DMS79 (cell line): ENCODE data around the gene PLXDC2.
"Not testable (repeated sequence)": the region's sequence is repeated elsewhere in the genome, so short reads cannot be mapped to it uniquely, and the experiment has no call there.

Experiments used
- DNase-seq: peaks from one replicate; lab custom pipeline; 2025; lab: John Stamatoyannopoulos, UW

Gene PLXDC2

DNA sequence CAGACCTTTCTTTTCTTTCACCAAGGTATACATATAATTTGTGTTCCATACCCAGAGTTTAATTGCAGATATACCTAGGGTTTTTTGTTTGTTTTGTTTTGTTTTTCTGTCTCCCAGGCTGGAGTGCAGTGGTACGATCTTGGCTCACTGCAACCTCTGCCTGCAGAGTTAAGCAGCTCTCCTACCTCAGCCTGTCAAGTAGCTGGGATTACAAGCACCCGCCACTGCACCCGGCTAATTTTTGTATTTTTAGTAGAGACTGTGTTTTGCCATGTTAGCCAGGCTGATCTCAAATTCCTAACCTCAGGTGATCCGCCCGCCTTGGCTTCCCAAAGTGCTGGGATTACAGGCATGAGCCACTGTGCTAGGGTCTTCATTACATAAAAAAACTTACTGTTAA, 228.9 kb downstream of the PLXDC2 start:
- DNase-seq, result not testable (repeated sequence)

DNA sequence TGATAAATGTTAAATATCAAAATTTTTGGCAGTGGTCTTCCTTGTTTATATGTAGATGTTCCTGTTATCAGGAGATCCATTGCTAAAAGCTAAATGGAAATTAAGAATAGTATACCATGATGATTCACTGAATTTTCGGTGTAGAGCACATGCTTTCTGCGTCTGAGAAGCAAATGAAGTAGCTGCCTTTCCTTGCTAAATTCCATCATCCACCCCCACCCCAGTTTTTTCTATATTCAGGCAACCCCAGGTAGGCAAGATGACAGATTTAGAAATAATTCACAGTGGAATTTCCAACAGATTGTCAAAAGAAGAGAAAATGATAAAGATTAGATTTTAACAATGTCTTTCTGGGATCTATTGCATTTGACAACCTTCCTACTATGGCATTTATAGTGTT, 231.9 kb downstream of the PLXDC2 start:
- DNase-seq, result no peak

DNA sequence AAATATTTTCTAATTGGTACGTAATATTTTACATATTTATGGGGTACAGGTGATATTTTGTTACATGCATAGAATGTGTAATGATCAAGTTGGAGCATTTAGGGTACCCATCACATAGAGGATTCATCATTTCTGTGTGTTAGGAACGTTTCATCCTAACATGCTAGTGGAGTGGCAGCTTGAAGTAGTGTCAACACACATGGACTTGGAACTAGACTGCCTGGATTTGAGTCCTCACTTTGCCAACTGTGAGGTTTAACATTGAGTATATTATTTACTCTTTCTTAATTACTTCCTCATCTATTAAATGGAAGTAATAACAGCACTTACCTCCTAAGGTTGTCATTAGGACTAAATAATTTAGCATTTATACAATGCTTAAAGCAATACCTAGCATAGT, 241.9 kb downstream of the PLXDC2 start:
- no peak for DNase-seq

- DNase-seq, result no peak
These were observed 243.0 kb downstream of the PLXDC2 start for GRCh38 chr10:20059084-20059835.

- no peak for DNase-seq
These were observed 249.6 kb downstream of the PLXDC2 start for GRCh38 chr10:20065814-20066213.

GRCh38 chr10:20073167-20073566, 256.9 kb downstream of the PLXDC2 start:
- no peak for DNase-seq

- DNase-seq, result no peak
These were observed 259.5 kb downstream of the PLXDC2 start for GRCh38 chr10:20075713-20076112.

- no peak for DNase-seq
These were observed 268.2 kb downstream of the PLXDC2 start for GRCh38 chr10:20084451-20084850.

GRCh38 chr10:20085115-20085514, 268.9 kb downstream of the PLXDC2 start:
- no peak for DNase-seq

- no peak for DNase-seq
These were observed 271.1 kb downstream of the PLXDC2 start for GRCh38 chr10:20087353-20087752.

- no peak for DNase-seq
These were observed 271.9 kb downstream of the PLXDC2 start for GRCh38 chr10:20088061-20088701.

DNA sequence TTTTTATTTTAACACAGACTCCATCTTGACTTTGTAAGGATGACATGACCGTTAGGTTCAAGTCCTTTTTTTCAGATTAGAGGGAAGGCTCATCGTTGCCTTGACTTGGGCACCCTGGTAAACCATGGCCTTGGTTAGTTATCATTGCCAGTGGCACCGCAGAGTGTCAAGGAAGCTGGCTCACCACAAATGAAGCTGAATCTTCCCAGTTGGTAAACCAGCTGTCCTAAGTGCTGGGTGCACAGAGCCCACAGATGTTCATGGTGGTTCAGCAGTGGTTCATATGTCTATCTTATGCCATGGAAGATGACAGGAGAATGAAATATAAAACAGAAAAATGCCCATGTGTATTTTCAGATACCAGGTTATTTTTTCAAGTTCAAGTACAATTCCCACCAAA, 273.6 kb downstream of the PLXDC2 start:
- no peak for DNase-seq

DNA sequence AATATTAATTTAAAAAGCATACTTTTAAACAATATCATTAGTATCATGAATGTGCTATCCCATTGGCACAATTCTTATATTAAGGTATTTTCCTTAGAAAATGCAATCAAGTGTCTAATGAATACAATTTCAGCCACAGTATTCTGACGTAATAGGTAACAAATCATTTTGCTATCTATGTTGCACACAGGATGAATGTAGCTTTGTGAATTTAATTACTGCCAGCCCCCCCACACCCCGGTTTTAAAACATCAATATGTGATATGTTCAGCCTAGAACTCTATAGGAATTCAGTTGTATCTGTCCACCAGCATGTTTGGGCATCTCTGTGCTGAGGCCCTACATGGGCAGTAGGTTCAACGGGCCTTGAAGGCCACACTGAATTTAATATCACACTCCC, 274.6 kb downstream of the PLXDC2 start:
- no peak for DNase-seq

GRCh38 chr10:20091698-20092097, 275.5 kb downstream of the PLXDC2 start:
- DNase-seq, result no peak

GRCh38 chr10:20093600-20093999, 277.4 kb downstream of the PLXDC2 start:
- no peak for DNase-seq

DNA sequence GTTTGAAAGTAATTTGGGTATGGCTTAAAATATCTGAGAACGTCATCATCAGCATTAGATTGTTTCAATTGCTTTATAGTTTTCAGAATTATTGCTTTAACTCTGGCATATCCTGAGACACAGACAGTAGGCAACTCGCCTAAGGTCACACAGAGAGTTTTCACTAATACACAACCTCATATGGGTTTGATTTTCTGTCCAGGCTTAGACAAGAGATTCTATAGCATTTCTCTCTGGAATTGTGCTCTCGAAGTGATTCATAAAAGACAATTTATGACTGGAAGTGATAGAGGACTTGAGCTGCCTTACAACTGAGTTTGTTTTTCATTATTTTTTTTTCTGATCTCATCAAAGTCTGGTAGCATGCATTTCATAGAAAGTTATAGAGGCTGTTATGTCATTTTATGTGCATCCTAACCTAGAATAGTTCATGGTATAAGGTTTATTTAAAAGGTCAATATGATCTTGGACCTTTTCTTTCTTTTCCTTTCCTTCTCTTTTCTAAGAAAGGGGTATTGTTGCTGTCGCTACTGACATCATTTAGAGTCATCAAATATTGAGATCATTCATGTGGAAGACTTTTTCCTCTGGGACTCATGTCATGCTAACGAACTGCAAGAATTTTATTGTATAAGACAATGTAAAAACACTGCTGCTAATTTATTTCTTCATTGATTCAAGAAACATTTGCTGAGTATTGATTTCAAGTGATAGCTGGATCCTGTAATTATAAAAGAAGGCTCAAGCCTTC, 278.2 kb downstream of the PLXDC2 start:
- DNase-seq, result no peak

DNA sequence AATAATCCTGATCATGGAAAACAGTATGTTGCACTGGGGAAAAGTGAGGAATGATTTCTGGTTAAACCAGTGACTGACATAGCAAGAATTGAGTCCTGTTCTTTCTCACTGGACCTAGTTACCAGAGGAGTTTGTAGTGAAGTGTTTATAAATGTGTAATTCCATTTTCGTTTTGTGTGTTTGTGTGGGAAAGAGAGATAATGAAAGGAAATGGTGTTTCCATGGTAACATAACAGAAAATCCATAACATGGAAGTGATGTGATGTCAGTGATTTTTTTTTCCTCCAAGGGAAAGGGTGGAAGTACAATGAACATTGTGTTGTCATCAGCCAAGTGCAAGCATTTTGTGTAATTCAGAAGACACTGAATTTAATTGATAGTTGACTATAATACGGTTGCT, 283.9 kb downstream of the PLXDC2 start:
- DNase-seq, result no peak

- no peak for DNase-seq
These were observed 289.0 kb downstream of the PLXDC2 start for GRCh38 chr10:20105236-20105635.

DNA sequence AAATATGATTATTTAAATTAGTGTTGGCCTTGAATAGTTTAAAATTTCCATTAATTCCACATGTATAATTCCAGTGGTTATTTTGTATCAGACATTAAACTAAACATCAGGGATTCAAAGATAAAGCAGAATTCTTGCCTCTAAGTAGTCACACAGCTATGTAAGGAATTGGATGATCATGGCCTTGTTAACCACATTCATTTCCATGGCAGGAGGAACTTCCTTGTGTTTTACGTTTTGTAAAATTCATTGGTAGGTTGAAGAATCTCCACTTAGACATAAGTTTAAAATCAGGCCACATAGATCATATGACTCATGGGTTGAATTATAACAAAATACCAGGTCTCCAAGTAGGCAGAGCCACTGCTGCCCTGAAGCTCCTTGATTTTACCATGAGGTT, 289.7 kb downstream of the PLXDC2 start:
- DNase-seq, result no peak

GRCh38 chr10:20108021-20108420, 291.8 kb downstream of the PLXDC2 start:
- DNase-seq, result no peak

DNA sequence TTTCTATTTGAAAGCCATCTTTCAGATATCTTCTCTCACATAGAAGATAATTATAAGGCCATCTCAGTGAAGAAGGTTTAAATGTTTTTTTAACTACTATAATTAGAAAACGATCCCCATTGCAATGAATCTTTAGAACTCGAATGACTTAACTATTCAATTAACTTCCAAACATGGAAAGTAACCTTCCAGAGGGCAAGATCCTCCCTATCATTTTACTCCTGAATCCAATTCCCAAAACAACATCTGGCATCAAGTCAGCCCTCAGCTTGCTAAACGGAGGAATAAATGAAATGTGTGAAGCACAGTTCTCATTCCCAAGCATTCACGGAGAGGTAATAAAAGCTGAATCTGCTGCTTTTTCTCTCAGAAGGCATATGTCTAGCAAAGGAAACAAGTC, 293.4 kb downstream of the PLXDC2 start:
- no peak for DNase-seq

- no peak for DNase-seq
These were observed 294.2 kb downstream of the PLXDC2 start for GRCh38 chr10:20110125-20111100.
